WTC11 (cell line): Measurements from ENCODE around the gene FEM1C. TPM values are rescaled to one million over a fixed set of nuclear protein-coding genes. Genes with fewer than 3 reads are reported as not detected.

Source experiments
- ATAC-seq: fragments of 200-7000 bp; cut with Tn5 transposase; 2 replicates; pipeline ENCODE4 v1.10.0; 2021; ENCODE audit warnings: mild to moderate bottlenecking, moderate library complexity
- CTCF ChIA-PET: fragments of 300-600 bp; sonication (Branson Sonifier 250); formaldehyde crosslinking; loops from one replicate; lab custom pipeline; 2021; ENCODE audit warnings: antibody characterized with exemption; lab: Charles Lee
- POLR2A ChIA-PET: fragments of 350-600 bp; sonication (Branson Sonifier 250); formaldehyde crosslinking; loops from one replicate; lab custom pipeline; 2021; ENCODE audit warnings: antibody characterized with exemption; lab: Charles Lee
- DNase-seq: peaks from one replicate; pipeline ENCODE4 v3.0.0; 2021; ENCODE audit warnings: low spot score
- H3K27ac Mint-ChIP-seq: 2 replicates; pipeline ENCODE4 v1.8.0; 2021; ENCODE audit warnings: mixed read lengths
- H3K27me3 Mint-ChIP-seq: 2 replicates; pipeline ENCODE4 v1.8.0; 2021; ENCODE audit warnings: low read depth, mild to moderate bottlenecking, moderate library complexity, mixed read lengths
- H3K36me3 Mint-ChIP-seq: 2 replicates; pipeline ENCODE4 v1.8.0; 2021; ENCODE audit warnings: mixed read lengths
- H3K4me1 Mint-ChIP-seq: 2 replicates; pipeline ENCODE4 v1.8.0; 2022; ENCODE audit warnings: mixed read lengths
- H3K4me3 Mint-ChIP-seq: 2 replicates; pipeline ENCODE4 v1.8.0; 2021; ENCODE audit warnings: mild to moderate bottlenecking, moderate library complexity, mixed read lengths
- H3K9me3 Mint-ChIP-seq: 2 replicates; pipeline ENCODE4 v1.8.0; 2021; ENCODE audit warnings: mixed read lengths
- ATF1 ChIP-seq: sonication (generic); formaldehyde crosslinking; IDR thresholded peaks from 2 replicates; pipeline ENCODE4 v1.8.1; 2023; ENCODE audit warnings: mild to moderate bottlenecking, moderate library complexity, missing genetic modification reagents
- CBFB ChIP-seq: sonication (generic); formaldehyde crosslinking; IDR thresholded peaks from 2 replicates; pipeline ENCODE4 v1.8.1; 2022; ENCODE audit warnings: mild to moderate bottlenecking, low read depth, missing genetic modification reagents
- E2F1 ChIP-seq: sonication (generic); formaldehyde crosslinking; IDR thresholded peaks from 2 replicates; pipeline ENCODE4 v1.8.0; 2022; ENCODE audit warnings: mild to moderate bottlenecking, missing genetic modification reagents
- E2F4 ChIP-seq: sonication (generic); formaldehyde crosslinking; IDR thresholded peaks from 2 replicates; pipeline ENCODE4 v1.8.1; 2022; ENCODE audit warnings: low read depth, mild to moderate bottlenecking, moderate library complexity, missing genetic modification reagents, borderline replicate concordance
- E2F5 ChIP-seq: sonication (generic); formaldehyde crosslinking; IDR thresholded peaks from 2 replicates; pipeline ENCODE4 v1.8.1; 2022; ENCODE audit warnings: mild to moderate bottlenecking, moderate library complexity, missing genetic modification reagents
- ELF4 ChIP-seq: sonication (generic); formaldehyde crosslinking; IDR thresholded peaks from 2 replicates; pipeline ENCODE4 v1.8.1; 2022; ENCODE audit warnings: low read depth, mild to moderate bottlenecking, moderate library complexity, missing genetic modification reagents
- EMX1 ChIP-seq: fragments of 250-450 bp; sonication (Bioruptor Pico); IDR thresholded peaks from 2 replicates; pipeline ENCODE4 v1.8.0; 2021; ENCODE audit warnings: mild to moderate bottlenecking
- FOXJ3 ChIP-seq: sonication (generic); formaldehyde crosslinking; IDR thresholded peaks from 2 replicates; pipeline ENCODE4 v1.9.0; 2021; ENCODE audit warnings: missing genetic modification reagents, mild to moderate bottlenecking, borderline replicate concordance
- GRHL2 ChIP-seq: fragments of 250-450 bp; sonication (Bioruptor Pico); IDR thresholded peaks from 2 replicates; pipeline ENCODE4 v1.8.0; 2022; ENCODE audit warnings: mild to moderate bottlenecking, moderate library complexity; ENCODE audit not compliant: insufficient replicate concordance, severe bottlenecking
- IRF2 ChIP-seq: sonication (generic); formaldehyde crosslinking; IDR thresholded peaks from 2 replicates; pipeline ENCODE4 v1.8.0; 2022; ENCODE audit warnings: low read depth, missing genetic modification reagents, borderline replicate concordance
- MYBL2 ChIP-seq: sonication (generic); formaldehyde crosslinking; IDR thresholded peaks from 2 replicates; pipeline ENCODE4 v1.8.1; 2023; ENCODE audit warnings: mild to moderate bottlenecking, moderate library complexity, missing genetic modification reagents
- OVOL2 ChIP-seq: fragments of 250-450 bp; sonication (Bioruptor Pico); IDR thresholded peaks from 2 replicates; pipeline ENCODE4 v1.9.0; 2021; ENCODE audit warnings: mild to moderate bottlenecking, borderline replicate concordance
- PRRX2 ChIP-seq: fragments of 250-450 bp; sonication (Bioruptor Pico); IDR thresholded peaks from 2 replicates; pipeline ENCODE4 v1.8.0; 2021; ENCODE audit warnings: mild to moderate bottlenecking
- TP53 ChIP-seq: sonication (generic); formaldehyde crosslinking; IDR thresholded peaks from 2 replicates; pipeline ENCODE4 v1.8.1; 2023; ENCODE audit warnings: mild to moderate bottlenecking, missing genetic modification reagents
- ZNF138 ChIP-seq: sonication (generic); formaldehyde crosslinking; conservative IDR thresholded peaks from 2 replicates; pipeline ENCODE4 v1.8.1; 2022; ENCODE audit warnings: mild to moderate bottlenecking, moderate library complexity, missing genetic modification reagents
- ZNF416 ChIP-seq: fragments of 250-450 bp; sonication (Bioruptor Pico); IDR thresholded peaks from 2 replicates; pipeline ENCODE4 v1.9.0; 2021; ENCODE audit warnings: mild to moderate bottlenecking, inconsistent platforms
- ZNF423 ChIP-seq: fragments of 250-450 bp; sonication (Bioruptor Pico); IDR thresholded peaks from 2 replicates; pipeline ENCODE4 v2.1.2; 2022; ENCODE audit warnings: mild to moderate bottlenecking, moderate library complexity
- ZNF512 ChIP-seq: sonication (generic); formaldehyde crosslinking; IDR thresholded peaks from 2 replicates; pipeline ENCODE4 v1.8.1; 2022; ENCODE audit warnings: missing genetic modification reagents, borderline replicate concordance
- ZNF671 ChIP-seq: fragments of 250-450 bp; sonication (Bioruptor Pico); IDR thresholded peaks from 2 replicates; pipeline ENCODE4 v1.8.0; 2021; ENCODE audit warnings: mild to moderate bottlenecking
- total RNA-seq: library from RNA; stranded (reverse); gene quantifications from 3 replicates; pipeline ENCODE4 v1.2.3, GENCODE V29; 2021
- TF ChIP-seq, protein P1 (sequence below): fragments of 250-450 bp; sonication (Bioruptor Pico); IDR thresholded peaks from 2 replicates; pipeline ENCODE4 v1.9.0; 2021; ENCODE audit warnings: mild to moderate bottlenecking, borderline replicate concordance
- TF ChIP-seq, protein P2 (sequence below): sonication (generic); formaldehyde crosslinking; IDR thresholded peaks from 2 replicates; pipeline ENCODE4 v1.8.1; 2023; ENCODE audit warnings: mild to moderate bottlenecking, missing genetic modification reagents
- TF ChIP-seq, protein P3 (sequence below): sonication (generic); formaldehyde crosslinking; IDR thresholded peaks from 2 replicates; pipeline ENCODE4 v1.8.1; 2022; ENCODE audit warnings: mild to moderate bottlenecking, missing genetic modification reagents, moderate library complexity, borderline replicate concordance

The FEM1C gene
- total RNA-seq, 1 experiment from 2014 or later = 13.6 TPM

GRCh38 chr5:115487168-115487567 is 57.4 kb downstream of the FEM1C start:
- Mint-ChIP-seq H3K36me3 (no peaks in the 10 kb centered on the region), H3K27me3 (no peaks in the 10 kb centered on the region; the same call in 1 of the 2 replicates), H3K4me3 (no peak overlapping the region), H3K27ac (no peak overlapping the region), H3K9me3 (no peaks in the 10 kb centered on the region), H3K4me1 (peaks cover 5% of the 10 kb centered on the region)
- ATAC-seq (no peak), DNase-seq (no peak)
- POLR2A ChIA-PET = no interaction called here
- CTCF ChIA-PET = no interaction called here
- TF ChIP-seq ZNF423 = no peak
- no peak for TF ChIP-seq EMX1 (CRISPR knock-in tag)
- no peak for TF ChIP-seq E2F4 (CRISPR knock-in tag)
- TF ChIP-seq ZNF138 (CRISPR knock-in tag) = no peak
- TF ChIP-seq IRF2 = no peak
- TF ChIP-seq PRRX2 (CRISPR knock-in tag) = no peak
- TF ChIP-seq TP53 (CRISPR knock-in tag) = no peak
- TF ChIP-seq ZNF416 (CRISPR knock-in tag) = no peak
- TF ChIP-seq ELF4 = no peak
- TF ChIP-seq E2F1 (CRISPR knock-in tag) = no peak
- no peak for TF ChIP-seq GRHL2 (CRISPR knock-in tag)
- no peak for TF ChIP-seq ATF1 (CRISPR knock-in tag)
- no peak for TF ChIP-seq MYBL2 (CRISPR knock-in tag)
- TF ChIP-seq ZNF671 = no peak

GRCh38 chr5:115486728-115487127 is 57.8 kb downstream of the FEM1C start:
- H3K36me3 Mint-ChIP-seq = no peaks in the 10 kb centered on the region

More at GRCh38 chr5:115486728-115487127, 57.8 kb downstream of the FEM1C start:
- TF ChIP-seq OVOL2 (CRISPR knock-in tag) (no peak), FOXJ3 (CRISPR knock-in tag) (no peak), E2F5 (CRISPR knock-in tag) (no peak), ZNF512 (CRISPR knock-in tag) (no peak), E2F4 (CRISPR knock-in tag) (no peak), CBFB (CRISPR knock-in tag) (no peak)
- TF ChIP-seq, protein P1, sequence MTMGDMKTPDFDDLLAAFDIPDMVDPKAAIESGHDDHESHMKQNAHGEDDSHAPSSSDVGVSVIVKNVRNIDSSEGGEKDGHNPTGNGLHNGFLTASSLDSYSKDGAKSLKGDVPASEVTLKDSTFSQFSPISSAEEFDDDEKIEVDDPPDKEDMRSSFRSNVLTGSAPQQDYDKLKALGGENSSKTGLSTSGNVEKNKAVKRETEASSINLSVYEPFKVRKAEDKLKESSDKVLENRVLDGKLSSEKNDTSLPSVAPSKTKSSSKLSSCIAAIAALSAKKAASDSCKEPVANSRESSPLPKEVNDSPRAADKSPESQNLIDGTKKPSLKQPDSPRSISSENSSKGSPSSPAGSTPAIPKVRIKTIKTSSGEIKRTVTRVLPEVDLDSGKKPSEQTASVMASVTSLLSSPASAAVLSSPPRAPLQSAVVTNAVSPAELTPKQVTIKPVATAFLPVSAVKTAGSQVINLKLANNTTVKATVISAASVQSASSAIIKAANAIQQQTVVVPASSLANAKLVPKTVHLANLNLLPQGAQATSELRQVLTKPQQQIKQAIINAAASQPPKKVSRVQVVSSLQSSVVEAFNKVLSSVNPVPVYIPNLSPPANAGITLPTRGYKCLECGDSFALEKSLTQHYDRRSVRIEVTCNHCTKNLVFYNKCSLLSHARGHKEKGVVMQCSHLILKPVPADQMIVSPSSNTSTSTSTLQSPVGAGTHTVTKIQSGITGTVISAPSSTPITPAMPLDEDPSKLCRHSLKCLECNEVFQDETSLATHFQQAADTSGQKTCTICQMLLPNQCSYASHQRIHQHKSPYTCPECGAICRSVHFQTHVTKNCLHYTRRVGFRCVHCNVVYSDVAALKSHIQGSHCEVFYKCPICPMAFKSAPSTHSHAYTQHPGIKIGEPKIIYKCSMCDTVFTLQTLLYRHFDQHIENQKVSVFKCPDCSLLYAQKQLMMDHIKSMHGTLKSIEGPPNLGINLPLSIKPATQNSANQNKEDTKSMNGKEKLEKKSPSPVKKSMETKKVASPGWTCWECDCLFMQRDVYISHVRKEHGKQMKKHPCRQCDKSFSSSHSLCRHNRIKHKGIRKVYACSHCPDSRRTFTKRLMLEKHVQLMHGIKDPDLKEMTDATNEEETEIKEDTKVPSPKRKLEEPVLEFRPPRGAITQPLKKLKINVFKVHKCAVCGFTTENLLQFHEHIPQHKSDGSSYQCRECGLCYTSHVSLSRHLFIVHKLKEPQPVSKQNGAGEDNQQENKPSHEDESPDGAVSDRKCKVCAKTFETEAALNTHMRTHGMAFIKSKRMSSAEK (CRISPR knock-in tag) = no peak
- TF ChIP-seq, protein P2, sequence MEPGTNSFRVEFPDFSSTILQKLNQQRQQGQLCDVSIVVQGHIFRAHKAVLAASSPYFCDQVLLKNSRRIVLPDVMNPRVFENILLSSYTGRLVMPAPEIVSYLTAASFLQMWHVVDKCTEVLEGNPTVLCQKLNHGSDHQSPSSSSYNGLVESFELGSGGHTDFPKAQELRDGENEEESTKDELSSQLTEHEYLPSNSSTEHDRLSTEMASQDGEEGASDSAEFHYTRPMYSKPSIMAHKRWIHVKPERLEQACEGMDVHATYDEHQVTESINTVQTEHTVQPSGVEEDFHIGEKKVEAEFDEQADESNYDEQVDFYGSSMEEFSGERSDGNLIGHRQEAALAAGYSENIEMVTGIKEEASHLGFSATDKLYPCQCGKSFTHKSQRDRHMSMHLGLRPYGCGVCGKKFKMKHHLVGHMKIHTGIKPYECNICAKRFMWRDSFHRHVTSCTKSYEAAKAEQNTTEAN (CRISPR knock-in tag) = no peak
- TF ChIP-seq, protein P3, sequence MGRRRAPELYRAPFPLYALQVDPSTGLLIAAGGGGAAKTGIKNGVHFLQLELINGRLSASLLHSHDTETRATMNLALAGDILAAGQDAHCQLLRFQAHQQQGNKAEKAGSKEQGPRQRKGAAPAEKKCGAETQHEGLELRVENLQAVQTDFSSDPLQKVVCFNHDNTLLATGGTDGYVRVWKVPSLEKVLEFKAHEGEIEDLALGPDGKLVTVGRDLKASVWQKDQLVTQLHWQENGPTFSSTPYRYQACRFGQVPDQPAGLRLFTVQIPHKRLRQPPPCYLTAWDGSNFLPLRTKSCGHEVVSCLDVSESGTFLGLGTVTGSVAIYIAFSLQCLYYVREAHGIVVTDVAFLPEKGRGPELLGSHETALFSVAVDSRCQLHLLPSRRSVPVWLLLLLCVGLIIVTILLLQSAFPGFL (CRISPR knock-in tag) = no peak
- TF ChIP-seq, all 79 proteins: peak for 0
- DNase-seq = peak; percentile 22
- peaks cover 5% of the 10 kb centered on the region for H3K4me1 Mint-ChIP-seq
- ChIA-PET POLR2A (no interaction called here), CTCF (no interaction called here)
- no peak overlapping the region for H3K4me3 Mint-ChIP-seq
- H3K9me3 Mint-ChIP-seq = no peaks in the 10 kb centered on the region
- H3K27me3 Mint-ChIP-seq = no peaks in the 10 kb centered on the region
- no peak overlapping the region for H3K27ac Mint-ChIP-seq
- ATAC-seq = peak; percentile 85
